Stromal cell of bone marrow (primary cell): Measurements from ENCODE around the gene RIF1.

Experiments used
- DNase-seq: peaks from one replicate; pipeline ENCODE4 v3.0.0-alpha.2; 2012; ENCODE audit warnings: low read depth

RIF1 gene

DNA sequence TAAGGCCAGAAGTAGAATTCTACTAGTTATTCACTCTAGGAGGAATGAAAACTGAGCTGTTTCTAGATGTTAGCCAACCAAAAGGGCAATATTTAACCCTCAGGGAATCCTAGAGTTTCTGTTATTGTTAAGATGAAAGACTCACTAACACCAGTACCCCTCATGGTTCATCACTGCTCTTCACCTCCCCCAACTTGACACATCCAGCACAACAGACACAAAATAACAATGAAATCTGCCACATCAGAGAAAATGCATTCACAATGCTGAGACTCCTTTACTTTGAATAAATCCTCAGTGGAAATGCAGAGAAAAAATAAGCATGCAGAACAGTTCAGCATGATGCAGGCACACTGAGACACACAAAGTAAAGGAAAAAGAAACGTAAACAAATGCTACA is 111.3 kb downstream of the RIF1 start:
- no peak for DNase-seq

DNA sequence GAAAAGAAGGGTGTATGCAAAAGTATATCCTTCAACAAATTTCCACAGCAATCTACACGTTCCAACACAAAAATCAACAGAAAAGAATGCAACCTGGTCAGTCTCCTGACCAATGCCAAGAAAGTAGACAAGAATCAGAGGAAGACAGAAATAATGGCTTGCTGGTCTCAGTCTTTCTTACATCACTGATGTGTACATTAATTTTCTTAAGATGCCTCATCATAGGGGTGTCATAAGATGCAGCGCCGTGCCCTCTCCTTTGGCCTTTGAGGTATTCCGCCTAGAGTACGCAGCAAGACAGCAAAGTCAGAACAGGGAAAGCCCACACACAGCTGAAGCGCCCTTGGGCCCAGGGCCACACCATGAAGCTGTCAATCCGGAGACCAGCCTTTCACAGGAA is 112.9 kb downstream of the RIF1 start:
- no peak for DNase-seq

DNA sequence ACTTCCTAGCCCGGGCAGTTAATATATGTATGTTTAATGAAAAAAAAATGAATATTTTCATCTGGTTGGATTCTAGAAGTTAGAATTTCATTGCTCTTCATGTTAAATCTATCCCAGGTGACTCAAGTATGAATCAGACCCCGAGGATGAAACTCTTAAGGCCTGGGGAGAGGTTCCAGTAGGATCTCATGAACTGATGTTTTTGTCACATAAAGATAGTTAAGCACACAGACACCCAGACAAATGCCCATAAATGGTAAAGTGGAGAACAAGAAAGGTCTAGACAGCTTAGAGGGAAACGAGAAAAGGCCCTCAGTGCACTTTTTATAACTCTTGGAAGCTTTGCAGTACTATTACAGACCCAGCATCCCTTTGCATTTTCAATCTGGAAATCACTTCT is 114.1 kb downstream of the RIF1 start:
- DNase-seq, result no peak

DNA sequence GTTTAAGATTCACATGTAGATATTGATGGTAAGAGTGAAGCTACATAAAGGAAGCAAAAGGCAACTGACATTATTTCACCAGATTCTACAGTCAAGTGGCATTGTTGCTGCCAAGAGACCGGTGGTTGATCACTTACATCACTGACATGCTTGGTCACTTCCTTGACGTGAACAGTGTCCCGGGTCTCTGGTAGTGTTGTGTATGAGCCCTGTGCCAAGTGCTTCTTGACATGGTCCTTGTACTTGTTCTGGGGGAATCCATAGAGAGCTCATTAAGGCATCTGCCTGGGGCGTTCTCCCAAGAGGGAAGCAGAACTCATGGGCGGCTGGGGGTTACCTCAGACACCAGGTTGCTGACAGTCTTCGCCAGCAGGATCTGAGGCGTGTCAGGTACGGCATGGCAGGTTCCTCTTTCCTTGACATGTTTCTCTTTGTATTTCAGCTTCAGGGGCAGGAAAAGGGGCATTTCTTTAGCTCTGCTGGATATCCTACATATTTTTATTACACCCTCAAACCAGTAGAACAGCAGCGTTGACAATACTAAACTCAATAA is 116.2 kb downstream of the RIF1 start:
- no peak for DNase-seq

DNA sequence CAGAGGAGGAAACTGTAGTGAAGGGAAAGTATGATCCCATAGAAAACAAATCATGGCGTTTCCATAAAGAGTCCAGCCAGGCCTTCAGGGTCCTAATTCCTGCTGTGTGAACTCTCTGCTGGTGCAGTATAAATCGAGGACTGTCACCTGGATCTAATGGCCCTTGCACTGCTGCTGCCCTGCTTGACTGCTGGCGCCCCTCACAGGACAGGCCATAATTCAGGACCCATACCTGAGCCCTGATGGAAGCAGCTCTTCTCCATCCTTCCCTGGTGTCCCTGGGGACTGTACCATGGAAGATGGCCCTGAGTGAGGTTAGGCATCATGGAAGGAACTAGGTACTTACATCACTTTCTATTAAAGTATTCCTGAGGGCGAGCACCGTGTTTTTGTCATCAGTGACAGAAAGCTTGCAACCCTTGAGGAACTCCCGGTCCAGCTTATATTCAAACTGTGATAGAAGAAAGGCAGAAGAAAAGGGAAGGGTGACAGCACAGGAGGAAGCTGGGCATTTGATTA is 116.9 kb downstream of the RIF1 start:
- no peak for DNase-seq
